Stomach (tissue), 9 donors: ENCODE measurements around the gene AUTS2. TPM values are rescaled to one million over a fixed set of nuclear protein-coding genes. Genes with fewer than 3 reads are reported as not detected.

Source experiments
- DNase-seq, 2 donors: peaks; one replicate each; pipeline versions ENCODE4 v3.0.0 to v3.0.0-alpha.2; 2013 to 2019
- H3K27ac ChIP-seq, 5 donors: fragments of 200-600 bp in 4 of 5; sonication (generic) in 4 of 5; one replicate each; pipeline ENCODE4 v1.5.1; 2013 to 2019; ENCODE audit warnings: mild to moderate bottlenecking in 1 of 5, moderate library complexity in 1 of 5
- H3K27me3 ChIP-seq, 3 donors: fragments of 200-600 bp; sonication (generic); one replicate each; pipeline ENCODE4 v1.5.1; 2017 to 2019; ENCODE audit warnings: mixed run types in 1 of 3
- H3K36me3 ChIP-seq, 4 donors: fragments of 200-600 bp; sonication (generic); 1 replicate in 3 of 4; 2 replicates in 1 of 4; pipeline ENCODE4 v1.5.1; 2016 to 2019
- H3K4me1 ChIP-seq, 4 donors: fragments of 200-600 bp; sonication (generic); one replicate each; pipeline ENCODE4 v1.5.1; 2016 to 2019
- H3K4me3 ChIP-seq, 4 donors: fragments of 200-600 bp; sonication (generic) in 3 of 4; one replicate each; pipeline ENCODE4 v1.5.1; 2016 to 2019; ENCODE audit warnings: mild to moderate bottlenecking in 1 of 4
- H3K9me3 ChIP-seq, 4 donors: fragments of 200-600 bp; sonication (generic); one replicate each; pipeline ENCODE4 v1.5.1; 2016 to 2019
- CTCF ChIP-seq, 7 experiments: fragments of 450-650 bp in 4 of 7; fragments of 200-600 bp in 3 of 7; sonication (generic) in 3 of 7; IDR thresholded peaks; one replicate each; pipeline ENCODE4 v1.5.1; 2016 to 2019; ENCODE audit warnings: antibody characterized with exemption in 7 of 7, control low read depth in 2 of 7, mild to moderate bottlenecking in 1 of 7
- EP300 ChIP-seq: sonication (generic); formaldehyde crosslinking; IDR thresholded peaks from one replicate; pipeline ENCODE4 v1.6.1; 2017; ENCODE audit warnings: antibody characterized with exemption
- POLR2A ChIP-seq, 4 donors: fragments of 450-650 bp; IDR thresholded peaks; one replicate each; pipeline ENCODE4 v1.6.1; 2016; ENCODE audit warnings: antibody characterized with exemption in 4 of 4, control low read depth in 2 of 4, mild to moderate bottlenecking in 1 of 4, moderate library complexity in 1 of 4
- POLR2AphosphoS5 ChIP-seq, 3 donors: sonication (generic); formaldehyde crosslinking; IDR thresholded peaks; one replicate each; pipeline ENCODE4 v1.6.1; 2016; ENCODE audit warnings: antibody characterized with exemption in 3 of 3
- WGBS, 5 donors: extraction: QIAGEN DNeasy Blood & Tissue Kit in 3 of 5; methylation state at CpG; one replicate each; pipeline versions ENCODE4 v1.1.5 to v1.1.7; 2013 to 2018; 5-methylcytosine and 5-hydroxymethylcytosine counted together
- intact Hi-C: fragments of 100-400 bp; cut with DNase I; formaldehyde crosslinking; loops from one replicate; pipeline ENCODE4 v1.15.1; 2023; ENCODE audit warnings: low total_unique reads
- polyA plus RNA-seq, 3 donors: library from polyadenylated mRNA; stranded (reverse); fragments of 200-250 nt; gene quantifications; one replicate each; pipeline ENCODE4 v1.2.3, GENCODE V29; 2013
- total RNA-seq, 5 donors: library from RNA; depleted of rRNA; stranded (reverse); fragments of >200 nt; gene quantifications; one replicate each; pipeline versions ENCODE4 v1.1.0 to v1.2.3, GENCODE V29; 2014 to 2016
- donor health status: healthy with polysubstance abuse.
- donor health status: Bipolar disorder and iron deficiency.
- donor health status: healthy.

AUTS2 gene
- total and polyA plus RNA-seq, 8 donors = 3.8 to 90.3 (median 38.1) TPM

- Histone ChIP-seq H3K27me3 (peaks cover 0 to 1% (median 0%) of the 10 kb centered on the region in 3 donors), H3K4me3 (no peak overlapping the region), H3K27ac (no peak overlapping the region), H3K4me1 (peaks cover 2 to 5% (median 3%) of the 10 kb centered on the region in 4 donors), H3K9me3 (peaks cover 0 to 8% (median 0%) of the 10 kb centered on the region in 4 donors), H3K36me3 (no peaks in the 10 kb centered on the region)
- intact Hi-C loops = no loop called here
- TF ChIP-seq POLR2AphosphoS5 (IDR thresholded peaks at IDR 0.05) = no peak
- no peak for TF ChIP-seq EP300
- TF ChIP-seq CTCF (IDR thresholded peaks at IDR 0.05) = no peak
- TF ChIP-seq POLR2A (IDR thresholded peaks at IDR 0.05) = no peak
- no peak for DNase-seq
- WGBS, 5 donors = 83 to 95% (median 89%) methylated on average over 11 to 14 of the region's 14 CpGs
Measured at GRCh38 chr7:69591805-69592204, 6.5 kb upstream of the AUTS2 start.

GRCh38 chr7:69593511-69593910 lies 4.8 kb upstream of the AUTS2 start:
- peaks cover 11 to 15% (median 14%) of the 10 kb centered on the region in 4 donors for H3K4me1 ChIP-seq
- 42 to 57% (median 52%) methylated on average over 2 of the region's 2 CpGs for WGBS, 5 donors
- intact Hi-C loops = no loop called here
- DNase-seq = no peak
- no peak overlapping the region for H3K27ac ChIP-seq
- H3K9me3 ChIP-seq = peaks cover 0 to 8% (median 0%) of the 10 kb centered on the region in 4 donors
- TF ChIP-seq POLR2A (IDR thresholded peaks at IDR 0.05) (no peak), EP300 (no peak), POLR2AphosphoS5 (IDR thresholded peaks at IDR 0.05) (no peak), CTCF (IDR thresholded peaks at IDR 0.05) (no peak)
- H3K27me3 ChIP-seq = peaks cover 0 to 15% (median 5%) of the 10 kb centered on the region in 3 donors
- H3K36me3 ChIP-seq = no peaks in the 10 kb centered on the region
- H3K4me3 ChIP-seq = no peak overlapping the region

GRCh38 chr7:69595415-69595814 lies 2.9 kb upstream of the AUTS2 start:
- WGBS, 5 donors = 95 to 100% (median 100%) methylated on average over 1 of the region's 1 CpG
- Histone ChIP-seq H3K9me3 (peaks cover 0 to 8% (median 0%) of the 10 kb centered on the region in 4 donors), H3K36me3 (no peaks in the 10 kb centered on the region), H3K4me3 (no peak overlapping the region), H3K27ac (no peak overlapping the region), H3K27me3 (peaks cover 0 to 32% (median 20%) of the 10 kb centered on the region in 3 donors), H3K4me1 (peaks cover 23 to 34% (median 32%) of the 10 kb centered on the region in 4 donors)
- TF ChIP-seq EP300 (no peak), CTCF (IDR thresholded peaks at IDR 0.05) (no peak), POLR2AphosphoS5 (IDR thresholded peaks at IDR 0.05) (no peak)
- no peak for DNase-seq
- intact Hi-C loops = no loop called here

GRCh38 chr7:69596056-69596455 lies 2.2 kb upstream of the AUTS2 start:
- DNase-seq = no peak
- WGBS, 5 donors = 61 to 75% (median 69%) methylated on average over 7 of the region's 7 CpGs
- H3K9me3 ChIP-seq = peaks cover 0 to 6% (median 0%) of the 10 kb centered on the region in 4 donors
- intact Hi-C loops = no loop called here
- H3K4me1 ChIP-seq = peaks cover 26 to 41% (median 36%) of the 10 kb centered on the region in 4 donors
- no peak overlapping the region for H3K4me3 ChIP-seq
- TF ChIP-seq POLR2A (IDR thresholded peaks at IDR 0.05) = no peak
- no peak for TF ChIP-seq EP300
- no peak for TF ChIP-seq CTCF (IDR thresholded peaks at IDR 0.05)
- no peak for TF ChIP-seq POLR2AphosphoS5 (IDR thresholded peaks at IDR 0.05)
- H3K27me3 ChIP-seq = peaks cover 0 to 37% (median 24%) of the 10 kb centered on the region in 3 donors
- no peaks in the 10 kb centered on the region for H3K36me3 ChIP-seq
- H3K27ac ChIP-seq = peak overlapping the region in 1 of 5 donors; percentile 89
